ENCODE results near the gene FGF8. TPM values are rescaled to one million over a fixed set of nuclear protein-coding genes. Genes with fewer than 3 reads are reported as not detected.
A peak's percentile ranks its signal among the peaks of the same experiment; 100 is the strongest.

FGF8 gene
- polyA plus RNA-seq, 2 donors, result not detected

DNA sequence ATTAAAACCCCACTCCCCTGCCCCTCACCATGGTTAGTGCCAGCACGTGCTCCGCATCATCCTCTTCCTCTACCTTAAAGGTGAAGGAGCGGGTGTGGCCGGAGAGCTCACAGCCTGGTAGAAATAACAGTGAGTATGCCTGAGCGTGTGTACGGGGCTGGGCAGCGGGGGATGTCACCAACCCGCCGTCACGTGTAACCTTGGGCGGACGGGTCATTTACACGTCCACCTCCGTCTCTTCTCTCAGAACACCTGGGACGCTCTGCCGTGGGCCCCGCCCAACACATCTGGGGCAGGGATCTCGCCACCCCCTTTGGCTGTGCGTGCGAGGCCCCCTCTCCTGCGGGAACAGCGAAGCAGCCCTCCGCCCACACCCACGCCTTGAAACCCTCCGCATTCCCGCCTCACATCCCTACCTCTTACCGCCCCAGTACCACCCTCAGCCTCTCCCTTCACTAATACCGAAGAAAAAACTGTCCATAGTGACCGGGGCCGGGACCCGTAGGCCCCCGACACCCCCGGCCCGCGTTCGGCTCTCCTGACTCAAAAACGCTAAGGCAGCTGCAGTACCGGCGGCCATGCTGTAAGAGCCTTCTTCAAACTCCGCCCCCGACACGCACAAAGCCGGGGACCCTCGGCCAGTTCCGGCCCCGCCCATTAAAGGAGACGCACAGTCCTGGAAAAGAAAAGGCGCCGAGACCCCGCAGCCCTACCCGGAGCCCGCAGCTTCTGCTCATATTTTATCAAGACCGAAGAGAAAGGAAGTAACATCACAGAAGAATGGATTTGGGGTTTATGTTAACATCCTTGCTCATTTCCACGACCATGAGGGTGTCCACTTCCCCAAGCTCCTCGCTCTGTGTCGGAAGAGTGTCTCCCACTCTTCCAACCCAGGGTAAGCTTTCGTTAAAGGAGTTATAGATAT lies 7.2 kb upstream of the FGF8 start, which contains the start of gene NPM3:
NPM3 (minus strand) TSS at position 636 of the 925 bp plus-strand sequence; CDS start at position 580, 56 bp downstream.
- H3K4me1 ChIP-seq (ENCODE audit: control insufficient read depth in 2 of 2, insufficient read depth in 2 of 2, low read length in 1 of 2), result peaks cover 16 to 18% of the 10 kb centered on the region in 2 donors

GRCh38 chr10:101781984-101782810 lies 6.3 kb upstream of the FGF8 start:
- 43 to 46% methylated on average over 17 of the region's 17 CpGs for WGBS, 2 donors
- Histone ChIP-seq H3K27ac (ENCODE audit: low read depth in 2 of 2, low read length in 1 of 2) (no peak overlapping the region), H3K27me3 (ENCODE audit: control insufficient read depth in 1 of 2, insufficient read depth in 2 of 2, low read length in 2 of 2) (peaks cover 0 to under 1% of the 10 kb centered on the region in 2 donors), H3K4me1 (ENCODE audit: control insufficient read depth in 2 of 2, insufficient read depth in 2 of 2, low read length in 1 of 2) (peaks cover 16 to 18% of the 10 kb centered on the region in 2 donors), H3K4me3 (ENCODE audit: low read depth in 1 of 2, low read length in 2 of 2) (peak overlapping the region; percentile 74 to 76), H3K9me3 (ENCODE audit: control insufficient read depth in 2 of 2, insufficient read depth in 1 of 2, low read depth in 1 of 2, low read length in 1 of 2) (no peaks in the 10 kb centered on the region), H3K36me3 (ENCODE audit: control insufficient read depth in 2 of 2, insufficient read depth in 2 of 2, low read length in 1 of 2) (peaks cover 5 to 11% of the 10 kb centered on the region in 2 donors)

More for the DNA sequence above, 7.2 kb upstream of the FGF8 start, which contains the start of gene NPM3:
- 1% methylated on average over 57 of the region's 57 CpGs for WGBS, 2 donors
- Histone ChIP-seq H3K36me3 (ENCODE audit: control insufficient read depth in 2 of 2, insufficient read depth in 2 of 2, low read length in 1 of 2) (peaks cover 8 to 12% of the 10 kb centered on the region in 2 donors), H3K27me3 (ENCODE audit: control insufficient read depth in 1 of 2, insufficient read depth in 2 of 2, low read length in 2 of 2) (no peaks in the 10 kb centered on the region), H3K9me3 (ENCODE audit: control insufficient read depth in 2 of 2, insufficient read depth in 1 of 2, low read depth in 1 of 2, low read length in 1 of 2) (no peaks in the 10 kb centered on the region), H3K27ac (ENCODE audit: low read depth in 2 of 2, low read length in 1 of 2) (peak within 1 kb of the TSS; percentile 56 to 66), H3K4me3 (ENCODE audit: low read depth in 1 of 2, low read length in 2 of 2) (peak within 1 kb of the TSS; percentile 74 to 76)

GRCh38 chr10:101781655-101781983 lies 5.7 kb upstream of the FGF8 start:
- Histone ChIP-seq H3K27ac (ENCODE audit: low read depth in 2 of 2, low read length in 1 of 2) (no peak overlapping the region), H3K36me3 (ENCODE audit: control insufficient read depth in 2 of 2, insufficient read depth in 2 of 2, low read length in 1 of 2) (peaks cover 5 to 7% of the 10 kb centered on the region in 2 donors), H3K9me3 (ENCODE audit: control insufficient read depth in 2 of 2, insufficient read depth in 1 of 2, low read depth in 1 of 2, low read length in 1 of 2) (no peaks in the 10 kb centered on the region), H3K4me1 (ENCODE audit: control insufficient read depth in 2 of 2, insufficient read depth in 2 of 2, low read length in 1 of 2) (peaks cover 16 to 18% of the 10 kb centered on the region in 2 donors), H3K4me3 (ENCODE audit: low read depth in 1 of 2, low read length in 2 of 2) (no peak overlapping the region), H3K27me3 (ENCODE audit: control insufficient read depth in 1 of 2, insufficient read depth in 2 of 2, low read length in 2 of 2) (peaks cover 0 to 7% of the 10 kb centered on the region in 2 donors)
- WGBS, 2 donors, result 79 to 86% methylated on average over 7 of the region's 7 CpGs

DNA sequence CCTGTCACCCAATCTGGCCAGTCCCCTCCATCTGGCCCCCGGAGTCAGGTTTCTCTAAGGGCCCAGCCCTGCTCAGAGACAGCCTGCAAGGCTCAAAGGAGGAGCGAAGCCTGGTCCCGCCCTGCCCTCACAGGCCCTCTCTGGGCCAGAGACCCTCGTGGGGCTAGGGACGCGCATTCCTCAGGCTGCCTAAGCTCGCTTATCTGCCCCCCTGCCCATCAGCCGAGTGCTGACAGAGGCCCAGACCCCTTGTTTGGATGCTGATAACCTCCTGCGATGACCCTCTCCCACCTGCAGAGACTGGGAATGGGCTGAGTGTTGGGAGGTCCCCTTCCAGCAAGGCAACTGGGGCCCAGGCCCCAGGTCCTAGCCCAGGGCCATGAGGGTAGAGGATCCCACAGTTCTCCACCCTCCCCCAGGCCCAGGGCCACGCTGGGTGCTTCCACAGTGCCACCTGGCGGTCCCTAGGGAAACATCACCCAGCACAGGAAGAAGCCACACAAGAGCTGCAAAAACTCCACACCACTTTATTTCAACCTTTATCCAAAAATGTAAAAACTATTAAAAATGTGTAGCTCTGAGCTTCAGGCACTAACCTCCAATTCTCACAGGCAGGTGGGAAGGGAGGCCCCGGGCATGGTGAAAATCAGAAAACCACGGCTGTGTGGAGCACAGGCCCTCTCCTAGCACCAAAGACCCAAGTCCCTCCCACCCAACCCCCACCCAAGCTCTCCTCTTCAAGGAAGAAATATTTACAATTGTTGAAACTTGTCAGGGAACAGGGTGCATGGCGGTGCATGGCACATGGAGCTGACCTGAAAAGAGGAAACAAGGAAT lies 5.1 kb upstream of the FGF8 start:
- H3K9me3 ChIP-seq (ENCODE audit: control insufficient read depth in 2 of 2, insufficient read depth in 1 of 2, low read depth in 1 of 2, low read length in 1 of 2), result no peaks in the 10 kb centered on the region
- 46 to 56% methylated on average over 14 of the region's 14 CpGs for WGBS, 2 donors
- peaks cover 3 to 4% of the 10 kb centered on the region in 2 donors for H3K36me3 ChIP-seq (ENCODE audit: control insufficient read depth in 2 of 2, insufficient read depth in 2 of 2, low read length in 1 of 2)
- peaks cover 0 to 12% of the 10 kb centered on the region in 2 donors for H3K27me3 ChIP-seq (ENCODE audit: control insufficient read depth in 1 of 2, insufficient read depth in 2 of 2, low read length in 2 of 2)
- no peak overlapping the region for H3K27ac ChIP-seq (ENCODE audit: low read depth in 2 of 2, low read length in 1 of 2)
- peaks cover 16 to 18% of the 10 kb centered on the region in 2 donors for H3K4me1 ChIP-seq (ENCODE audit: control insufficient read depth in 2 of 2, insufficient read depth in 2 of 2, low read length in 1 of 2)
- no peak overlapping the region for H3K4me3 ChIP-seq (ENCODE audit: low read depth in 1 of 2, low read length in 2 of 2)

DNA sequence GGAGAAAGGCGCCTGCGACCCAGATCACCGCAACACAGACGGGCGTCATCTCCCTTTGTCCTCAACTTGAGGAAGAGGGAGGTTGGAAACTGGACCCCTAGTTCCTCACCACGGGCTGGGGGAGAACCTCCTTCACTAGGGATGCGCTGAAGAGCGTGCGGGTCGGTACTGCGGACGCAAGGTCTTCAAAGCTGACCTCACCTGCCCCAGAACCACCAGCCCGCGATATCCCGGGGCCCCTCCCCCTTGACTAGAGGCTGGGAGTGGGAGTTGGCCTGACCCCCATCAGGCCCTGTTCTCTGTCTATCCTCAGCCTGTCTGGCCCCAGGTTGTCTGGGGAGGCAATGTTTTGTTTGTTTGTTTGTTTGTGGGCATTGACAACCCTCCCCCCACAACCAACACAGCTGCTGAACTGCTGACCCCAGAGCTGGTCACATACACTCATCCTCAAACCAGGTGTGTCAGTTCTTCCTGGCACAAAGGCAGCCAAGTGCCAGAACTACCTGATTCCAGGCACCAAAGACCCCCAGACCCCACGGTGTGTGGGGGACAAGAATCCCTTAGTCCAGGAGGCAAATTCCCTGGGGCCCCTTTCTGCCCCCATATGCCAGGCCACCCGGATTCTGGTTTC lies 4.4 kb upstream of the FGF8 start:
- WGBS, 2 donors, result 16 to 20% methylated on average over 17 of the region's 17 CpGs
- H3K27ac ChIP-seq (ENCODE audit: low read depth in 2 of 2, low read length in 1 of 2), result no peak overlapping the region

GRCh38 chr10:101779544-101780186 lies 3.8 kb upstream of the FGF8 start:
- Histone ChIP-seq H3K4me1 (ENCODE audit: control insufficient read depth in 2 of 2, insufficient read depth in 2 of 2, low read length in 1 of 2) (peaks cover 16 to 23% of the 10 kb centered on the region in 2 donors), H3K27ac (ENCODE audit: low read depth in 2 of 2, low read length in 1 of 2) (no peak overlapping the region), H3K36me3 (ENCODE audit: control insufficient read depth in 2 of 2, insufficient read depth in 2 of 2, low read length in 1 of 2) (no peaks in the 10 kb centered on the region), H3K27me3 (ENCODE audit: control insufficient read depth in 1 of 2, insufficient read depth in 2 of 2, low read length in 2 of 2) (peaks cover 0 to 23% of the 10 kb centered on the region in 2 donors), H3K9me3 (ENCODE audit: control insufficient read depth in 2 of 2, insufficient read depth in 1 of 2, low read depth in 1 of 2, low read length in 1 of 2) (no peaks in the 10 kb centered on the region), H3K4me3 (ENCODE audit: low read depth in 1 of 2, low read length in 2 of 2) (peak overlapping the region; percentile 45 to 48)
- 1 to 2% methylated on average over 40 to 51 of the region's 51 CpGs for WGBS, 2 donors

More for the DNA sequence above, 4.4 kb upstream of the FGF8 start:
- no peaks in the 10 kb centered on the region for H3K36me3 ChIP-seq (ENCODE audit: control insufficient read depth in 2 of 2, insufficient read depth in 2 of 2, low read length in 1 of 2)
- H3K4me3 ChIP-seq (ENCODE audit: low read depth in 1 of 2, low read length in 2 of 2), result peak overlapping the region in 1 of 2 donors; percentile 48
- peaks cover 0 to 17% of the 10 kb centered on the region in 2 donors for H3K27me3 ChIP-seq (ENCODE audit: control insufficient read depth in 1 of 2, insufficient read depth in 2 of 2, low read length in 2 of 2)
- H3K9me3 ChIP-seq (ENCODE audit: control insufficient read depth in 2 of 2, insufficient read depth in 1 of 2, low read depth in 1 of 2, low read length in 1 of 2), result no peaks in the 10 kb centered on the region
- peaks cover 16 to 21% of the 10 kb centered on the region in 2 donors for H3K4me1 ChIP-seq (ENCODE audit: control insufficient read depth in 2 of 2, insufficient read depth in 2 of 2, low read length in 1 of 2)

DNA sequence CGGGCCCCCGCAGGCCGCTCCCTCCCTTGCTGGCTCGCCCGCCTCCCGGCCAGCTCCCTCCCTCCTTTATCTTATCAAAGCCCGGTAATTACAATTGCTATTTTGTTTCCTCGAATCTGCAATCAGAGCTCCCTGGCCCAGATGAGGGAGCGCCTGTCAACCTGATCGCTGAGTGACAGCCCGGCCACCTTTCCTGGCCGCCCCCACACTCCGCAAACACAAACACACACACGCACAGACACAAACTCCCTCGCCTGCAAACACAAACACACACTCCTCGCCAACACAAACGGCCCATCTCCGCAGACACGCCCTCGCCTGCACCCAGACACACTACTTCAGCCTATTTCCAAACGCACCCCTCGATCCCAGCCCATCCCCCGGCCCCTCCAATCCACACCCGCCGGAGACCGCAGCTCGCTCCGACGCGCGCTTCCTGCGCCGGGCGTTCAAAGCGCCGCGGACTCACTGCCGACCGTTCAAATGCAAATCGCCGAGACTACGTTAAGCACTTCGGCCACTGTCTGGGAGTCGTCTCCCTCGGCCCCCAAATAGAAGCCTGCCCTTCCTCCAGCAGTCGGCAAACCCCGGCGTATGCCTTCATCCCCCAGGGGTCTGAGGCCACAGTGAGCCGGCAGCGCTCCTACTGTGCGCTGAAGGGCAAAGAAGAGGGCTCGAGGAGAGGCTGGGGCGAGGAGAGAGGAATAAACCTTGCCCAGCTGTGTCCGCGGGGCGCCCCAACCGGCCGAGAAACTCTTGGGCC lies 3.0 kb upstream of the FGF8 start:
- no peaks in the 10 kb centered on the region for H3K36me3 ChIP-seq (ENCODE audit: control insufficient read depth in 2 of 2, insufficient read depth in 2 of 2, low read length in 1 of 2)
- peak overlapping the region; percentile 45 to 48 for H3K4me3 ChIP-seq (ENCODE audit: low read depth in 1 of 2, low read length in 2 of 2)
- 4 to 5% methylated on average over 57 to 58 of the region's 58 CpGs for WGBS, 2 donors
- peaks cover 16 to 25% of the 10 kb centered on the region in 2 donors for H3K4me1 ChIP-seq (ENCODE audit: control insufficient read depth in 2 of 2, insufficient read depth in 2 of 2, low read length in 1 of 2)
- no peaks in the 10 kb centered on the region for H3K9me3 ChIP-seq (ENCODE audit: control insufficient read depth in 2 of 2, insufficient read depth in 1 of 2, low read depth in 1 of 2, low read length in 1 of 2)
- H3K27ac ChIP-seq (ENCODE audit: low read depth in 2 of 2, low read length in 1 of 2), result no peak overlapping the region
- H3K27me3 ChIP-seq (ENCODE audit: control insufficient read depth in 1 of 2, insufficient read depth in 2 of 2, low read length in 2 of 2), result peaks cover 0 to 28% of the 10 kb centered on the region in 2 donors
